Ovary (tissue), 9 donors: ENCODE results near the gene CD1B. TPM values are rescaled to one million over a fixed set of nuclear protein-coding genes. Genes with fewer than 3 reads are reported as not detected.
"Not testable (repeated sequence)": the region's sequence is repeated elsewhere in the genome, so short reads cannot be mapped to it uniquely, and the experiment has no call there.

Experiments
- DNase-seq, 5 donors: peaks; one replicate each; pipeline ENCODE4 v3.0.0-alpha.2; 2019 to 2020
- H3K27ac ChIP-seq, 2 donors: fragments of 200-600 bp; one replicate each; pipeline versions ENCODE4 v1.5.1 to v1.8.0; 2019 to 2022
- H3K27me3 ChIP-seq: fragments of 200-600 bp; one replicate; pipeline ENCODE4 v1.8.0; 2022
- H3K36me3 ChIP-seq: fragments of 200-600 bp; sonication (generic); one replicate; pipeline ENCODE4 v1.5.1; 2019
- H3K4me1 ChIP-seq: one replicate; pipeline ENCODE4 v1.8.1; 2013; ENCODE audit warnings: mild to moderate bottlenecking, moderate library complexity; ENCODE audit not compliant: insufficient read depth
- H3K4me3 ChIP-seq: fragments of 200-600 bp; sonication (generic); one replicate; pipeline ENCODE4 v1.5.1; 2017
- H3K9me3 ChIP-seq, 2 donors: fragments of 200-600 bp in 1 of 2; sonication (generic) in 1 of 2; one replicate each; pipeline versions ENCODE4 v1.5.1 to v1.8.1; 2013 to 2019; ENCODE audit warnings: mild to moderate bottlenecking in 1 of 2, moderate library complexity in 1 of 2
- CTCF ChIP-seq, 3 donors: fragments of 450-650 bp in 2 of 3; fragments of 200-600 bp in 1 of 3; IDR thresholded peaks; one replicate each; pipeline versions ENCODE4 v1.5.1 to v1.8.0; 2016 to 2022; ENCODE audit warnings: antibody characterized with exemption in 3 of 3, mild to moderate bottlenecking in 1 of 3
- EP300 ChIP-seq: sonication (generic); formaldehyde crosslinking; IDR thresholded peaks from one replicate; pipeline ENCODE4 v1.6.1; 2017; ENCODE audit warnings: antibody characterized with exemption
- POLR2A ChIP-seq: fragments of 450-650 bp; IDR thresholded peaks from one replicate; pipeline ENCODE4 v1.6.1; 2017; ENCODE audit warnings: antibody characterized with exemption, mild to moderate bottlenecking, moderate library complexity
- WGBS, 3 donors: extraction: QIAGEN DNeasy Blood & Tissue Kit in 1 of 3; methylation state at CpG; one replicate each; pipeline versions ENCODE4 v1.1.5 to v1.1.7; 2013 to 2017; 5-methylcytosine and 5-hydroxymethylcytosine counted together
- intact Hi-C, 4 donors: fragments of 100-400 bp; cut with DNase I; formaldehyde crosslinking; loops; one replicate each; pipeline versions ENCODE4 v1.11.0 to v1.15.1; 2022 to 2023
- polyA plus RNA-seq, 2 donors: library from polyadenylated mRNA; stranded (reverse); fragments of 200-250 nt in 1 of 2; fragments of 350-450 nt in 1 of 2; fragmentation: Illumina TruSeq in 1 of 2; extraction: RNeasy Lipid Tissue Mini Kit (QIAGEN cat#74804) in 1 of 2; gene quantifications; one replicate each; pipeline ENCODE4 v1.2.3, GENCODE V29; 2013 to 2014
- total RNA-seq, 7 donors: library from RNA; depleted of rRNA in 2 of 7; stranded (reverse); fragments of >200 nt in 2 of 7; fragmentation: NEBNext Ultra II Directional in 3 of 7; extraction: Animal tissue kit (Norgen Biotek cat#: 25700) in 3 of 7; gene quantifications; one replicate each; pipeline versions ENCODE4 v1.1.0 to v1.2.4, GENCODE V29; 2016 to 2023
- donor health status: DM: no; HTN: no; CAD: no; lungs with moderate emphysema.
- donor health status: DM: no; HTN: no; CAD: no.
- donor health status: Bipolar disorder and iron deficiency.
- donor health status: DM: yes; HTN: yes; CAD: no.
- donor health status: DM: no; HTN: no; CAD: no.
- donor health status: DM: yes; HTN: yes; CAD: no.

CD1B gene
- total and polyA plus RNA-seq, 9 donors = 0.38 TPM; not detected in 8

- H3K9me3 ChIP-seq = no peaks in the 10 kb centered on the region
- no peak for DNase-seq
- intact Hi-C loops = no loop called here
- H3K4me3 ChIP-seq = no peak overlapping the region
- WGBS, 3 donors = 83 to 88% (median 83%) methylated on average over 4 of the region's 4 CpGs
- H3K36me3 ChIP-seq = no peaks in the 10 kb centered on the region
- H3K27me3 ChIP-seq = no peaks in the 10 kb centered on the region
- H3K27ac ChIP-seq = no peak overlapping the region
- no peaks in the 10 kb centered on the region for H3K4me1 ChIP-seq
- TF ChIP-seq POLR2A (no peak), EP300 (no peak), CTCF (IDR thresholded peaks at IDR 0.05) (no peak)
Observed at GRCh38 chr1:158286487-158286886, 44.8 kb downstream of the CD1B start.

DNA sequence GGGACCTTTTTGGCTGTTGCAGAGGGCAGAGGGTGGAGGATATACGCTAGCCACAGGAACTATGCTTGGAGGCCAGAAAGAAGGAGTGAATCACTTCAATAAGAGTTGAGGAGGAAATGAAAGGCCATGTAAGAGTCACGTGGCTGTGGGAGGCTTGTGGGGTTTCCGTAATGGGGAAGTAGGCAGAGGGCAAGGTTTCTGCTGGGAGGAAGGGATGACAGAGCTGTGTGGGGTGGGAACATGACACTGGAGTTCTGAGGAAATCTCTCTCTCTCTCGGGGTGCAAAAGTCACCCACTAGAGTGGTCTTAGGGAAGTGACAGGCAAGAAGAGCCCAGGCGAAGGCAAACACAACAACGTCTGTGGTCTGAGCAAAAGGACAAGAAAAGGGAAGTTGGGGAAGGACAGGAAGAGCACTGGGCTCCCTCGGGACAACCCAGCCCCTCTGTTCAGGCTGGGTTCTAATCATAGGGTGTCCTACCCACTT, 45.5 kb downstream of the CD1B start:
- 49 to 61% (median 51%) methylated on average over 7 of the region's 7 CpGs for WGBS, 3 donors
- no peak for DNase-seq

GRCh38 chr1:158283965-158284364, 47.4 kb downstream of the CD1B start:
- WGBS, 3 donors = 54 to 66% (median 65%) methylated on average over 2 of the region's 2 CpGs
- Histone ChIP-seq H3K4me3 (no peak overlapping the region), H3K27me3 (no peaks in the 10 kb centered on the region), H3K36me3 (no peaks in the 10 kb centered on the region), H3K9me3 (no peaks in the 10 kb centered on the region), H3K4me1 (no peaks in the 10 kb centered on the region), H3K27ac (no peak overlapping the region)
- no peak for DNase-seq
- TF ChIP-seq POLR2A = no peak
- no peak for TF ChIP-seq EP300
- TF ChIP-seq CTCF (IDR thresholded peaks at IDR 0.05) = no peak
- intact Hi-C loops = no loop called here

More for the DNA sequence above, 45.5 kb downstream of the CD1B start:
- Histone ChIP-seq H3K27me3 (no peaks in the 10 kb centered on the region), H3K9me3 (no peaks in the 10 kb centered on the region), H3K27ac (no peak overlapping the region), H3K36me3 (no peaks in the 10 kb centered on the region), H3K4me3 (no peak overlapping the region), H3K4me1 (no peaks in the 10 kb centered on the region)
- intact Hi-C loops = no loop called here
- TF ChIP-seq POLR2A (no peak), EP300 (no peak), CTCF (IDR thresholded peaks at IDR 0.05) (no peak)

- H3K27me3 ChIP-seq, H3K27ac ChIP-seq, H3K36me3 ChIP-seq, DNase-seq, intact Hi-C loops, H3K4me1 ChIP-seq, H3K9me3 ChIP-seq, H3K4me3 ChIP-seq: not testable (repeated sequence)
- WGBS, 3 donors = 67 to 83% (median 73%) methylated on average over 2 of the region's 2 CpGs
Observed at GRCh38 chr1:158282421-158282820, 48.9 kb downstream of the CD1B start.

Other genes with a start within 250 kb of the CD1B start
- gene CD1D, start 150.6 kb downstream of the CD1B start, total RNA-seq = 1 to 10 TPM in 1 of 7 donors, under 1 TPM in 6; 0.18 to 1.1 (median 0.46) TPM
- gene CD1D, start 150.6 kb downstream of the CD1B start, polyA plus RNA-seq = 1 to 10 TPM in 1 of 2 donors, under 1 TPM in 1; 0.69 to 2.0 TPM
- gene CD1A, start 77.1 kb downstream of the CD1B start, total RNA-seq = not detected
- not detected for gene CD1A, start 77.1 kb downstream of the CD1B start, polyA plus RNA-seq
- gene CD1C, start 41.6 kb downstream of the CD1B start, total RNA-seq = under 1 TPM in 3 of 7 donors, not detected in 4; 0.22 to 0.28 (median 0.25) TPM
- gene CD1C, start 41.6 kb downstream of the CD1B start, polyA plus RNA-seq = 1 to 10 TPM in 1 of 2 donors, under 1 TPM in 1; 0.36 to 6.6 TPM
- gene CD1E, start 22.4 kb upstream of the CD1B start, total RNA-seq = under 1 TPM in 1 of 7 donors, not detected in 6; 0.23 TPM
- 1 to 10 TPM in 1 of 2 donors, not detected in 1; 2.5 TPM for gene CD1E, start 22.4 kb upstream of the CD1B start, polyA plus RNA-seq
- not detected for gene OR10T2, start 67.9 kb upstream of the CD1B start, total RNA-seq
- not detected for gene OR10T2, start 67.9 kb upstream of the CD1B start, polyA plus RNA-seq
- not detected for gene OR10K2, start 94.7 kb upstream of the CD1B start, total RNA-seq
- gene OR10K2, start 94.7 kb upstream of the CD1B start, polyA plus RNA-seq = not detected
- gene OR10K1, start 130.3 kb upstream of the CD1B start, total RNA-seq = not detected
- not detected for gene OR10K1, start 130.3 kb upstream of the CD1B start, polyA plus RNA-seq
- gene OR10R2, start 140.7 kb upstream of the CD1B start, total RNA-seq = not detected
- not detected for gene OR10R2, start 140.7 kb upstream of the CD1B start, polyA plus RNA-seq
- not detected for gene OR6Y1, start 222.9 kb upstream of the CD1B start, total RNA-seq
- gene OR6Y1, start 222.9 kb upstream of the CD1B start, polyA plus RNA-seq = not detected
- not detected for gene OR6P1, start 239.0 kb upstream of the CD1B start, total RNA-seq
- not detected for gene OR6P1, start 239.0 kb upstream of the CD1B start, polyA plus RNA-seq
- not detected for gene OR10X1, start 248.4 kb upstream of the CD1B start, total RNA-seq
- not detected for gene OR10X1, start 248.4 kb upstream of the CD1B start, polyA plus RNA-seq